A549 (cell line): ENCODE results near the gene TNNT2. TPM values are rescaled to one million over a fixed set of nuclear protein-coding genes. Genes with fewer than 3 reads are reported as not detected.
A peak's percentile ranks its signal among the peaks of the same experiment; 100 is the strongest.

ENCODE experiments used
- ATAC-seq, 2 experiments: fragments of 200-7000 bp in 1 of 2; fragments of >200 bp in 1 of 2; cut with Nextera tagmentation in 1 of 2; cut with Tn5 transposase in 1 of 2; 3 replicates each; pipeline versions ENCODE4 v1.8.0 to v1.9.1; 2018 to 2020; ENCODE audit warnings: mild to moderate bottlenecking in 1 of 2, moderate library complexity in 1 of 2
- CTCF ChIA-PET: fragments of 300-600 bp; sonication (Branson Sonifier 250); formaldehyde crosslinking; extraction: SDS; loops from one replicate; lab custom pipeline; 2021; ENCODE audit warnings: antibody characterized with exemption, inconsistent platforms; lab: Yijun Ruan, JAX
- POLR2A ChIA-PET: fragments of 350-600 bp; formaldehyde crosslinking; extraction: SDS; loops from one replicate; lab custom pipeline; 2021; ENCODE audit warnings: antibody characterized with exemption, inconsistent platforms; lab: Yijun Ruan, JAX
- DNase-seq, 2 experiments: peaks; one replicate each; pipeline versions ENCODE4 v3.0.0 to v3.0.0-alpha.2; 2011 to 2016; ENCODE audit warnings: low read depth in 1 of 2, low spot score in 1 of 2
- FAIRE-seq: peaks from 2 replicates; lab custom pipeline; 2011; peaks lifted over from hg19 to GRCh38; lab: Jason Lieb, UNC
- H3K27ac ChIP-seq, 2 experiments: fragments of >200 bp; sonication (Bioruptor Twin); formaldehyde crosslinking; 3 replicates each; pipeline ENCODE4 v1.5.1; 2016 to 2017
- H3K4me1 ChIP-seq: fragments of >200 bp; sonication (Bioruptor Twin); formaldehyde crosslinking; 3 replicates; pipeline ENCODE4 v1.6.1; 2016
- H3K4me2 ChIP-seq: fragments of >200 bp; sonication (Bioruptor Twin); formaldehyde crosslinking; 3 replicates; pipeline ENCODE4 v1.6.1; 2016
- H3K4me3 ChIP-seq: fragments of >200 bp; sonication (Bioruptor Twin); formaldehyde crosslinking; 3 replicates; pipeline ENCODE4 v1.5.1; 2016
- H3K9me3 ChIP-seq: fragments of >200 bp; sonication (Bioruptor Twin); formaldehyde crosslinking; 3 replicates; pipeline ENCODE4 v1.6.1; 2016
- BHLHE40 ChIP-seq: IDR thresholded peaks from 2 replicates; pipeline ENCODE4 v1.6.1; 2012; ENCODE audit warnings: low read depth, low read length, inconsistent platforms
- CBX2 ChIP-seq: fragments of 200-600 bp; sonication (generic); IDR thresholded peaks from 2 replicates; pipeline ENCODE4 v1.6.1; 2016; ENCODE audit warnings: low read depth, mild to moderate bottlenecking, borderline replicate concordance
- EHMT2 ChIP-seq: fragments of 200-600 bp; sonication (generic); IDR thresholded peaks from 2 replicates; pipeline ENCODE4 v1.6.1; 2016; ENCODE audit warnings: antibody characterized with exemption, low read depth, mild to moderate bottlenecking, moderate library complexity
- FOSB ChIP-seq: fragments of 250-450 bp; sonication (Bioruptor Pico); IDR thresholded peaks from 2 replicates; pipeline ENCODE4 v1.5.0; 2020; ENCODE audit warnings: mild to moderate bottlenecking, moderate library complexity
- FOXS1 ChIP-seq: fragments of 250-450 bp; sonication (Bioruptor Pico); IDR thresholded peaks from 2 replicates; pipeline ENCODE4 v1.5.0; 2020; ENCODE audit warnings: mild to moderate bottlenecking, moderate library complexity
- GATA3 ChIP-seq: IDR thresholded peaks from 2 replicates; pipeline ENCODE4 v1.6.1; 2012; ENCODE audit warnings: borderline replicate concordance
- HOXB13 ChIP-seq: fragments of 250-450 bp; sonication (Bioruptor Pico); IDR thresholded peaks from 2 replicates; pipeline ENCODE4 v1.5.0; 2020; ENCODE audit warnings: low read depth, mild to moderate bottlenecking, moderate library complexity
- HOXB5 ChIP-seq: fragments of 250-450 bp; sonication (Bioruptor Pico); IDR thresholded peaks from 2 replicates; pipeline ENCODE4 v1.5.0; 2020; ENCODE audit warnings: mild to moderate bottlenecking, moderate library complexity
- KDM1A ChIP-seq: fragments of 200-600 bp; sonication (generic); IDR thresholded peaks from 2 replicates; pipeline ENCODE4 v1.6.1; 2016; ENCODE audit warnings: low read depth, mild to moderate bottlenecking
- MAZ ChIP-seq: fragments of 150-350 bp; IDR thresholded peaks from 2 replicates; pipeline ENCODE4 v1.6.1; 2014; ENCODE audit warnings: antibody characterized with exemption, low read depth, low read length, borderline replicate concordance
- NFE2L2 ChIP-seq: fragments of 150-350 bp; conservative IDR thresholded peaks from 2 replicates; pipeline ENCODE4 v1.6.1; 2014; ENCODE audit warnings: low read length
- NPAS2 ChIP-seq: fragments of 250-450 bp; sonication (Bioruptor Pico); IDR thresholded peaks from 2 replicates; pipeline ENCODE4 v1.8.0; 2022; ENCODE audit warnings: mild to moderate bottlenecking, moderate library complexity, borderline replicate concordance
- NR3C1 ChIP-seq: fragments of >200 bp; sonication (Bioruptor Twin); formaldehyde crosslinking; IDR thresholded peaks from 3 replicates; pipeline ENCODE4 v1.6.1; 2017
- RAD21 ChIP-seq, 2 experiments: fragments of >200 bp in 1 of 2; sonication (Bioruptor Twin) in 1 of 2; formaldehyde crosslinking in 1 of 2; IDR thresholded peaks in 1 of 2; conservative IDR thresholded peaks in 1 of 2; 2 replicates in 1 of 2; 3 replicates in 1 of 2; pipeline ENCODE4 v1.6.1; 2012 to 2018; ENCODE audit warnings: inconsistent platforms in 1 of 2
- RNF2 ChIP-seq: fragments of 200-600 bp; sonication (generic); IDR thresholded peaks from 2 replicates; pipeline ENCODE4 v1.6.1; 2016; ENCODE audit warnings: low read depth, mild to moderate bottlenecking, antibody characterized with exemption, moderate library complexity, borderline replicate concordance
- ZC3H11A ChIP-seq: fragments of 450-650 bp; IDR thresholded peaks from 2 replicates; pipeline ENCODE4 v1.6.1; 2014; ENCODE audit warnings: antibody characterized with exemption, mild to moderate bottlenecking
- ZNF302 ChIP-seq: fragments of 250-450 bp; sonication (Bioruptor Pico); IDR thresholded peaks from 2 replicates; pipeline ENCODE4 v1.9.0; 2021; ENCODE audit warnings: inconsistent platforms, mild to moderate bottlenecking, moderate library complexity
- ZSCAN20 ChIP-seq: fragments of 250-450 bp; sonication (Bioruptor Pico); IDR thresholded peaks from 2 replicates; pipeline ENCODE4 v1.8.0; 2022; ENCODE audit warnings: mild to moderate bottlenecking, moderate library complexity
- WGBS: methylation state at CpG from one replicate; pipeline ENCODE4 v1.1.6; 2017; ENCODE audit errors: missing lambda C conversion rate; 5-methylcytosine and 5-hydroxymethylcytosine counted together
- polyA plus RNA-seq, 4 experiments: library from polyadenylated mRNA; depleted of rRNA in 3 of 4; stranded (reverse); fragments of >200 nt; fragmentation: RNase III in 1 of 4; extraction: RNeasy Plus Mini Kit Qiagen cat#74134 plus additional on column Dnase treatment in 1 of 4; gene quantifications; 2 replicates in 3 of 4; 3 replicates in 1 of 4; pipeline ENCODE4 v1.2.3, GENCODE V29; 2011 to 2017
- TF ChIP-seq, protein P1 (sequence below): fragments of >200 bp; sonication (Bioruptor Twin); formaldehyde crosslinking; IDR thresholded peaks from 3 replicates; pipeline ENCODE4 v1.6.1; 2016
- TF ChIP-seq, protein P2 (sequence below): fragments of >200 bp; sonication (Bioruptor Twin); formaldehyde crosslinking; IDR thresholded peaks from 2 replicates; pipeline ENCODE4 v1.6.1; 2016
- TF ChIP-seq, protein P3 (sequence below): fragments of 200-600 bp; sonication (generic); IDR thresholded peaks from 2 replicates; pipeline ENCODE4 v1.6.1; 2016; ENCODE audit warnings: antibody characterized with exemption, mild to moderate bottlenecking, moderate library complexity
- TF ChIP-seq, protein P4 (sequence below): IDR thresholded peaks from 2 replicates; pipeline ENCODE4 v1.6.1; 2012; ENCODE audit warnings: low read depth, borderline replicate concordance

TNNT2 gene
- polyA plus RNA-seq, 2 of the 4 experiments (the other 2 are of a cell fraction), result 0.09 TPM; not detected in 1

DNA sequence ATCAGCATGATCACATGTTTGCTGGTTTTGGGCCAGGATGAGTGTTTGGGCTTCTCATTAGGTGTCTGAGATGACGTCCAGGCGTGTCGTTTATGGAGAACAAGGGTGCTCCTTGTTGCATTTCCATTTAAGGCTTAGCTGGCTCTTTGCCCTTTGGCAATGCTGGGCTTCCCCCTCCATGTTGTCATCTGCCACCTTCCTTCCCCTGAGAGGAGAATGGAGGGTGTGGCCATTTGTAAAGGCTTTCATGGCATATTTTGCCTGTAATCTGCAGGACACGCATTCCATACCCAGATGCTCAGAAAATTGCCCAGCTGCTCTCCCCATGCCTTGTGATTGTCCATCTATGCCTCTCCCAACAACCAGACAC is 66.5 kb downstream of the TNNT2 start:
- ATAC-seq, result peak in 1 of 2 experiments; percentile 17; a peak in 2 of 6 replicates
- POLR2A ChIA-PET, result interaction anchor here (0.8 kb wide), 1 partner anchor 36 kb away, joined by 3 read pairs; no protein-coding TSS in a partner anchor
- no peaks in the 10 kb centered on the region for H3K9me3 ChIP-seq
- no peak for TF ChIP-seq CBX2
- H3K4me3 ChIP-seq, result no peak overlapping the region
- CTCF ChIA-PET, result interaction anchor here (0.9 to 6.8 kb wide), 9 partner anchors 8 to 59 kb away, joined by 3 to 50 read pairs (median 4); no protein-coding TSS in a partner anchor
- H3K4me1 ChIP-seq, result peaks cover 48% of the 10 kb centered on the region
- FAIRE-seq, result no peak
- peak; percentile 29 to 64 for DNase-seq
- WGBS, result 78% methylated on average over 4 of the region's 4 CpGs
- peak overlapping the region; percentile 5; the same call in 2 of the 3 replicates for H3K4me2 ChIP-seq
- peak overlapping the region in 1 of 2 experiments; percentile 55; a peak in 3 of 6 replicates for H3K27ac ChIP-seq

DNA sequence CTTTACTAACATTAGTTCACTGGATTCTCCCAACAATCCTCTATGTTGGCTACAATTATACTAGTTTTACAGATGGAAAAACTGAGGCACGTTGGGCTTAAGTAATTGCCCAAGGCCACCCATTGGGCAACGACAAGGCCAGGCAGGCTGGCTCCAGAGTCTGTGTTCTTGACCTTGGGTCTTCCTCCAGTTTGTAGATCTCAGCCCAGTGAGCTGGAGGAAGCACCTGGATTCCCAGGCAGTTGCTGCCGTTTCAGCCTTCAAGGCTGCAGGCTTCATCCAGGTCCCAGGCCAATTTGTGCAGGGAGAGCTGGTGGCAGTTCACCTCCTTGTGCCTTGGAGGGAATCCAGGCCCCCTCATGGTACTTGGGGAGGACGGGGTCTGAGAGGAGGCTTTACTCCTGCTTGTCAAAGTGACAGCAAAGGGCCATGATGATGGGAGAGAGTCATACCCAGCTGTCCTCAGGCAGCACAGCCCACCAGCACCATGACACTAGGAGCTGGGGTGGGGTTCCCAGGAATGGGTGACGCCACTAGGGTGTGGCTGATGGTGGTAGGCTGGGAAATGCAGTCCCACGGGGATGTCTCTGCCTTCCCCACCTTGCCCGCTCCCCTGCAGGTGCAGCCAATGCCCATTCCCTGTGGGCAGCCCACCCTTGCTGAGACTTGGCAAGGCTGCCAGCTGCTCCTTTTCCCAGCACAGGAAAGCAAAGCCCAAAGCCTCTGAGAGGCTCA is 67.1 kb downstream of the TNNT2 start:
- peak in 1 of 2 experiments; percentile 34 for DNase-seq
- no peak for ATAC-seq
- Histone ChIP-seq H3K4me1 (peaks cover 48% of the 10 kb centered on the region), H3K27ac (peak overlapping the region; percentile 18 to 38; a peak in 3 of 6 replicates), H3K4me3 (no peak overlapping the region), H3K4me2 (peak overlapping the region; percentile 5; the same call in 2 of the 3 replicates), H3K9me3 (no peaks in the 10 kb centered on the region)
- POLR2A ChIA-PET, result interaction anchor here (0.8 kb wide), 1 partner anchor 35 kb away, joined by 3 read pairs; no protein-coding TSS in a partner anchor
- 37% methylated on average over 6 of the region's 7 CpGs for WGBS
- no peak for TF ChIP-seq NR3C1
- TF ChIP-seq FOXS1 (CRISPR knock-in tag), result no peak
- TF ChIP-seq, protein P1, sequence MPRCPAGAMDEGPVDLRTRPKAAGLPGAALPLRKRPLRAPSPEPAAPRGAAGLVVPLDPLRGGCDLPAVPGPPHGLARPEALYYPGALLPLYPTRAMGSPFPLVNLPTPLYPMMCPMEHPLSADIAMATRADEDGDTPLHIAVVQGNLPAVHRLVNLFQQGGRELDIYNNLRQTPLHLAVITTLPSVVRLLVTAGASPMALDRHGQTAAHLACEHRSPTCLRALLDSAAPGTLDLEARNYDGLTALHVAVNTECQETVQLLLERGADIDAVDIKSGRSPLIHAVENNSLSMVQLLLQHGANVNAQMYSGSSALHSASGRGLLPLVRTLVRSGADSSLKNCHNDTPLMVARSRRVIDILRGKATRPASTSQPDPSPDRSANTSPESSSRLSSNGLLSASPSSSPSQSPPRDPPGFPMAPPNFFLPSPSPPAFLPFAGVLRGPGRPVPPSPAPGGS, result no peak
- TF ChIP-seq, protein P2, sequence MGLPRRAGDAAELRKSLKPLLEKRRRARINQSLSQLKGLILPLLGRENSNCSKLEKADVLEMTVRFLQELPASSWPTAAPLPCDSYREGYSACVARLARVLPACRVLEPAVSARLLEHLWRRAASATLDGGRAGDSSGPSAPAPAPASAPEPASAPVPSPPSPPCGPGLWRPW, result no peak
- TF ChIP-seq MAZ, result no peak
- TF ChIP-seq RAD21 (conservative IDR thresholded peaks at IDR 0.05 in 1 of 2, IDR thresholded peaks at IDR 0.05 in 1 of 2), result no peak
- TF ChIP-seq EHMT2, result no peak
- CTCF ChIA-PET, result interaction anchor here (0.9 to 6.8 kb wide), 8 partner anchors 12 to 56 kb away, joined by 3 to 50 read pairs (median 4); no protein-coding TSS in a partner anchor
- no peak for FAIRE-seq

DNA sequence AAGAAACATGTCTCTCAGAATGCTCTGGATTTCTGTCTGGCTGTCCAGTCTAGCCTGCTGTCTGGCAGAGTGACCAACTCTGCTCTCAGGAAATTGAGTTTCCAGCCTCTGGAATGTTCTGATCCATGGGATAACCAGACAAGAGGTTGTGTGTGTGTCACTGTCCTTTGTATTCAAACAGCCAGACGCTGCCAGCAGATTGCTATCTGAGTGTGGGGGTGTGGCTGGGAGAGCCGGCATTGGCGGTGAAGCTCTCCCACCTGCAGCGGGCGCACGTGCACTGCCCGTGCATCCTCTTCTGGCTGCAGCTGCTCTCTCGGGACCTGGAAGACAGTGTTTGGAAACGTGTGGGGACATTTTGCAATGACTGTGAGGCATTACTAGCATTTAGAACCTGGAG is 68.1 kb downstream of the TNNT2 start:
- Histone ChIP-seq H3K4me1 (peaks cover 48% of the 10 kb centered on the region), H3K27ac (peak overlapping the region; percentile 59 to 63; a peak in 4 of 6 replicates), H3K4me2 (peak overlapping the region; percentile 23; the same call in 2 of the 3 replicates), H3K4me3 (no peak overlapping the region), H3K9me3 (no peaks in the 10 kb centered on the region)
- FAIRE-seq (no peak), ATAC-seq (peak; percentile 31 to 57; a peak in 5 of 6 replicates), DNase-seq (peak; percentile 48 to 62)
- TF ChIP-seq ZSCAN20 (CRISPR knock-in tag), result no peak
- no peak for TF ChIP-seq HOXB5 (CRISPR knock-in tag)
- TF ChIP-seq, protein P3, sequence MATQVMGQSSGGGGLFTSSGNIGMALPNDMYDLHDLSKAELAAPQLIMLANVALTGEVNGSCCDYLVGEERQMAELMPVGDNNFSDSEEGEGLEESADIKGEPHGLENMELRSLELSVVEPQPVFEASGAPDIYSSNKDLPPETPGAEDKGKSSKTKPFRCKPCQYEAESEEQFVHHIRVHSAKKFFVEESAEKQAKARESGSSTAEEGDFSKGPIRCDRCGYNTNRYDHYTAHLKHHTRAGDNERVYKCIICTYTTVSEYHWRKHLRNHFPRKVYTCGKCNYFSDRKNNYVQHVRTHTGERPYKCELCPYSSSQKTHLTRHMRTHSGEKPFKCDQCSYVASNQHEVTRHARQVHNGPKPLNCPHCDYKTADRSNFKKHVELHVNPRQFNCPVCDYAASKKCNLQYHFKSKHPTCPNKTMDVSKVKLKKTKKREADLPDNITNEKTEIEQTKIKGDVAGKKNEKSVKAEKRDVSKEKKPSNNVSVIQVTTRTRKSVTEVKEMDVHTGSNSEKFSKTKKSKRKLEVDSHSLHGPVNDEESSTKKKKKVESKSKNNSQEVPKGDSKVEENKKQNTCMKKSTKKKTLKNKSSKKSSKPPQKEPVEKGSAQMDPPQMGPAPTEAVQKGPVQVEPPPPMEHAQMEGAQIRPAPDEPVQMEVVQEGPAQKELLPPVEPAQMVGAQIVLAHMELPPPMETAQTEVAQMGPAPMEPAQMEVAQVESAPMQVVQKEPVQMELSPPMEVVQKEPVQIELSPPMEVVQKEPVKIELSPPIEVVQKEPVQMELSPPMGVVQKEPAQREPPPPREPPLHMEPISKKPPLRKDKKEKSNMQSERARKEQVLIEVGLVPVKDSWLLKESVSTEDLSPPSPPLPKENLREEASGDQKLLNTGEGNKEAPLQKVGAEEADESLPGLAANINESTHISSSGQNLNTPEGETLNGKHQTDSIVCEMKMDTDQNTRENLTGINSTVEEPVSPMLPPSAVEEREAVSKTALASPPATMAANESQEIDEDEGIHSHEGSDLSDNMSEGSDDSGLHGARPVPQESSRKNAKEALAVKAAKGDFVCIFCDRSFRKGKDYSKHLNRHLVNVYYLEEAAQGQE, result no peak
- TF ChIP-seq FOSB (CRISPR knock-in tag), result no peak
- TF ChIP-seq NFE2L2, result no peak
- TF ChIP-seq BHLHE40, result peak; percentile 91
- TF ChIP-seq RNF2, result no peak
- TF ChIP-seq NPAS2 (CRISPR knock-in tag), result peak; percentile 6; the same call in 1 of the 2 replicates
- no peak for TF ChIP-seq ZC3H11A
- TF ChIP-seq KDM1A, result no peak
- peak; percentile 86 for TF ChIP-seq GATA3
- TF ChIP-seq ZNF302 (CRISPR knock-in tag), result no peak
- TF ChIP-seq HOXB13, result no peak
- TF ChIP-seq MAZ, result no peak
- peak in 1 of 2 experiments; percentile 33; a peak in 3 of 5 replicates for TF ChIP-seq RAD21 (conservative IDR thresholded peaks at IDR 0.05 in 1 of 2, IDR thresholded peaks at IDR 0.05 in 1 of 2)
- TF ChIP-seq, protein P4, sequence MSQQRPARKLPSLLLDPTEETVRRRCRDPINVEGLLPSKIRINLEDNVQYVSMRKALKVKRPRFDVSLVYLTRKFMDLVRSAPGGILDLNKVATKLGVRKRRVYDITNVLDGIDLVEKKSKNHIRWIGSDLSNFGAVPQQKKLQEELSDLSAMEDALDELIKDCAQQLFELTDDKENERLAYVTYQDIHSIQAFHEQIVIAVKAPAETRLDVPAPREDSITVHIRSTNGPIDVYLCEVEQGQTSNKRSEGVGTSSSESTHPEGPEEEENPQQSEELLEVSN, result 0 out of 2 replicates have a peak, but pooled peaks have one; percentile 43
- 51% methylated on average over 7 of the region's 9 CpGs for WGBS
- ChIA-PET CTCF (interaction anchor here (0.6 to 6.8 kb wide), 7 partner anchors 8 to 76 kb away, joined by 3 to 50 read pairs (median 5); no protein-coding TSS in a partner anchor), POLR2A (no interaction called here)
